ENCODE data around the gene SAPCD2. TPM values are rescaled to one million over a fixed set of nuclear protein-coding genes. Genes with fewer than 3 reads are reported as not detected.

The SAPCD2 gene
- total and polyA plus RNA-seq, 9 of the 15 experiments (the other 6 are each of a cell fraction or from before 2014, with no cell fraction given): 3.4 to 91.8 (median 18.8) TPM

- peak; percentile 48; the same call in 1 of the 2 replicates for TF ChIP-seq ARID4B (CRISPR knock-in tag; IDR thresholded peaks at IDR 0.05)
- no peak for TF ChIP-seq GTF2A2 (tag; IDR thresholded peaks at IDR 0.05)
- no peak for TF ChIP-seq MEIS2 (IDR thresholded peaks at IDR 0.05; ENCODE audit: partially characterized antibody)
- no peak for TF ChIP-seq ARID2 (IDR thresholded peaks at IDR 0.05)
- no peak for TF ChIP-seq RREB1 (CRISPR knock-in tag; IDR thresholded peaks at IDR 0.05)
- no peak for TF ChIP-seq PTBP1 (IDR thresholded peaks at IDR 0.05; ENCODE audit: low read depth, low read length)
- TF ChIP-seq ZNF785 (CRISPR knock-in tag; IDR thresholded peaks at IDR 0.05): no peak
- no peak for TF ChIP-seq MCM3 (IDR thresholded peaks at IDR 0.05)
- no peak for TF ChIP-seq ZFP91 (CRISPR knock-in tag; IDR thresholded peaks at IDR 0.05)
- no peak for TF ChIP-seq KLF1 (tag; IDR thresholded peaks at IDR 0.05)
- TF ChIP-seq ZNF224 (CRISPR knock-in tag; IDR thresholded peaks at IDR 0.05): no peak
- TF ChIP-seq POU5F1 (IDR thresholded peaks at IDR 0.05; ENCODE audit: borderline replicate concordance, low read depth, low read length, partially characterized antibody): no peak
- TF ChIP-seq ESRRA (IDR thresholded peaks at IDR 0.05; ENCODE audit: borderline replicate concordance, low read depth): no peak
- TF ChIP-seq CC2D1A (IDR thresholded peaks at IDR 0.05): no peak
- no peak for TF ChIP-seq C11orf30 (IDR thresholded peaks at IDR 0.05; ENCODE audit: low read depth)
- TF ChIP-seq SAFB2 (IDR thresholded peaks at IDR 0.05; ENCODE audit: borderline replicate concordance, low read depth, low read length, severe bottlenecking): no peak
- no peak for TF ChIP-seq NFE2L1 (tag; IDR thresholded peaks at IDR 0.05; ENCODE audit: borderline replicate concordance, low read depth)
Measured at GRCh38 chr9:137028263-137029057, 41.9 kb downstream of the SAPCD2 start (continued).

All from K562 (cell line).